OCI-LY1 (cell line): ENCODE data around the gene MAP3K19.

ENCODE experiments used
- H2AFZ ChIP-seq: fragments of 200-600 bp; sonication (generic), shearing (Covaris generic); 2 replicates; pipeline ENCODE4 v1.6.0; 2014; ENCODE audit warnings: antibody characterized with exemption, mild to moderate bottlenecking, low read length
- H3F3A ChIP-seq: fragments of 200-600 bp; sonication (generic), shearing (Covaris generic); 2 replicates; pipeline ENCODE4 v1.6.0; 2014; ENCODE audit warnings: mild to moderate bottlenecking, antibody characterized with exemption, low read length, moderate library complexity; ENCODE audit not compliant: insufficient read depth
- H3K27ac ChIP-seq: fragments of 200-600 bp; sonication (generic); 2 replicates; pipeline ENCODE4 v1.5.1; 2014; ENCODE audit warnings: low read length, mixed run types, mild to moderate bottlenecking, low read depth; ENCODE audit not compliant: poor library complexity, severe bottlenecking
- H3K27me3 ChIP-seq: fragments of 200-600 bp; sonication (generic); 2 replicates; pipeline ENCODE4 v1.6.0; 2014; ENCODE audit warnings: antibody characterized with exemption, mild to moderate bottlenecking, low read length, moderate library complexity; ENCODE audit not compliant: insufficient read depth
- H3K36me3 ChIP-seq: fragments of 200-600 bp; sonication (generic); 2 replicates; pipeline ENCODE4 v1.6.1; 2014; ENCODE audit warnings: mild to moderate bottlenecking, antibody characterized with exemption, low read length, moderate library complexity, mixed read lengths; ENCODE audit not compliant: insufficient read depth
- H3K4me1 ChIP-seq: fragments of 200-600 bp; sonication (generic); 2 replicates; pipeline ENCODE4 v1.5.1; 2014; ENCODE audit warnings: mild to moderate bottlenecking, low read length, moderate library complexity; ENCODE audit not compliant: insufficient read depth, severe bottlenecking
- H3K4me2 ChIP-seq: fragments of 200-600 bp; sonication (generic), shearing (Covaris generic); 2 replicates; pipeline ENCODE4 v1.6.1; 2014; ENCODE audit warnings: low read length
- H3K4me3 ChIP-seq: fragments of 200-600 bp; sonication (generic); 2 replicates; pipeline ENCODE4 v1.5.1; 2014; ENCODE audit warnings: low read length, low read depth, mild to moderate bottlenecking, mixed read lengths; ENCODE audit not compliant: poor library complexity, severe bottlenecking
- H3K79me2 ChIP-seq: fragments of 200-600 bp; shearing (Covaris generic); 2 replicates; pipeline ENCODE4 v1.6.1; 2016; ENCODE audit warnings: mixed run types, low read length, mixed read lengths; ENCODE audit not compliant: insufficient read depth
- H3K9ac ChIP-seq: fragments of 200-600 bp; sonication (generic), shearing (Covaris generic); 2 replicates; pipeline ENCODE4 v1.6.1; 2014; ENCODE audit warnings: mild to moderate bottlenecking, low read length, mixed read lengths
- H3K9me2 ChIP-seq: fragments of 200-600 bp; sonication (generic), shearing (Covaris generic); 2 replicates; pipeline ENCODE4 v1.6.1; 2014; ENCODE audit warnings: low read depth, mild to moderate bottlenecking, low read length, mixed read lengths
- H3K9me3 ChIP-seq: fragments of 200-600 bp; shearing (Covaris generic); 2 replicates; pipeline ENCODE4 v1.6.1; 2014; ENCODE audit warnings: low read length, mixed read lengths
- H4K20me1 ChIP-seq: fragments of 200-600 bp; sonication (generic), shearing (Covaris generic); 2 replicates; pipeline ENCODE4 v1.6.0; 2016; ENCODE audit warnings: mild to moderate bottlenecking, low read length; ENCODE audit not compliant: insufficient read depth
- EZH2 ChIP-seq: fragments of 200-600 bp; sonication (generic), shearing (Covaris generic); IDR thresholded peaks from 2 replicates; pipeline ENCODE4 v1.8.0; 2017; ENCODE audit warnings: borderline replicate concordance, mixed run types, mild to moderate bottlenecking, antibody characterized with exemption, low read length, moderate library complexity, mixed read lengths
- TF ChIP-seq, protein P1 (sequence below): fragments of 200-600 bp; sonication (generic), shearing (Covaris generic); IDR thresholded peaks from 2 replicates; pipeline ENCODE4 v1.5.1; 2017; ENCODE audit warnings: mild to moderate bottlenecking, antibody characterized with exemption, low read length, moderate library complexity, mixed read lengths

Gene MAP3K19

DNA sequence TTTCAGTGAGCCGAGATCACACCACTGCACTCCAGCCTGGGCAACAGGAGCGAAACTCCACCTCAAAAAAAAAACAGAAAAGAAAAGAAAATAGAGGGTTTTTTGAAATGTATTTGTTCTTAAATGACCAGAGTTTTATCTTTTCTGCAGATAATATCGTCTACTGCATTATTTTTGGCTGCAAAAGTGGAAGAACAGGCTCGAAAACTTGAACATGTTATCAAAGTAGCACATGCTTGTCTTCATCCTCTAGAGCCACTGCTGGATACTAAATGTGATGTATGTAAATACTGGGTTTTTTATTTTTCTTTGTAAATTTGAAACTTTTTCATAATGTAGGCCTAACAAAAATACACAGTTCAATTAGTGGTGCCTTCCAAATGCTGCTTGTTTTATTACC lies 110.6 kb downstream of the MAP3K19 start:
- Histone ChIP-seq H3K27me3 (no peaks in the 10 kb centered on the region), H3K4me2 (no peak overlapping the region), H3K4me3 (no peak overlapping the region), H3F3A (0 out of 2 replicates have a peak, but pooled peaks cover 2% of the 10 kb centered on the region), H3K4me1 (peaks cover 12% of the 10 kb centered on the region), H3K9me3 (no peaks in the 10 kb centered on the region), H3K9ac (no peak overlapping the region), H3K79me2 (peaks cover 54% of the 10 kb centered on the region), H3K27ac (no peak overlapping the region), H2AFZ (no peak overlapping the region), H3K36me3 (peaks cover 80% of the 10 kb centered on the region), H3K9me2 (no peaks in the 10 kb centered on the region), H4K20me1 (peaks cover 5% of the 10 kb centered on the region; the same call in 1 of the 2 replicates)
- TF ChIP-seq EZH2 = no peak
- TF ChIP-seq, protein P1, sequence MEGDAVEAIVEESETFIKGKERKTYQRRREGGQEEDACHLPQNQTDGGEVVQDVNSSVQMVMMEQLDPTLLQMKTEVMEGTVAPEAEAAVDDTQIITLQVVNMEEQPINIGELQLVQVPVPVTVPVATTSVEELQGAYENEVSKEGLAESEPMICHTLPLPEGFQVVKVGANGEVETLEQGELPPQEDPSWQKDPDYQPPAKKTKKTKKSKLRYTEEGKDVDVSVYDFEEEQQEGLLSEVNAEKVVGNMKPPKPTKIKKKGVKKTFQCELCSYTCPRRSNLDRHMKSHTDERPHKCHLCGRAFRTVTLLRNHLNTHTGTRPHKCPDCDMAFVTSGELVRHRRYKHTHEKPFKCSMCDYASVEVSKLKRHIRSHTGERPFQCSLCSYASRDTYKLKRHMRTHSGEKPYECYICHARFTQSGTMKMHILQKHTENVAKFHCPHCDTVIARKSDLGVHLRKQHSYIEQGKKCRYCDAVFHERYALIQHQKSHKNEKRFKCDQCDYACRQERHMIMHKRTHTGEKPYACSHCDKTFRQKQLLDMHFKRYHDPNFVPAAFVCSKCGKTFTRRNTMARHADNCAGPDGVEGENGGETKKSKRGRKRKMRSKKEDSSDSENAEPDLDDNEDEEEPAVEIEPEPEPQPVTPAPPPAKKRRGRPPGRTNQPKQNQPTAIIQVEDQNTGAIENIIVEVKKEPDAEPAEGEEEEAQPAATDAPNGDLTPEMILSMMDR = no peak

DNA sequence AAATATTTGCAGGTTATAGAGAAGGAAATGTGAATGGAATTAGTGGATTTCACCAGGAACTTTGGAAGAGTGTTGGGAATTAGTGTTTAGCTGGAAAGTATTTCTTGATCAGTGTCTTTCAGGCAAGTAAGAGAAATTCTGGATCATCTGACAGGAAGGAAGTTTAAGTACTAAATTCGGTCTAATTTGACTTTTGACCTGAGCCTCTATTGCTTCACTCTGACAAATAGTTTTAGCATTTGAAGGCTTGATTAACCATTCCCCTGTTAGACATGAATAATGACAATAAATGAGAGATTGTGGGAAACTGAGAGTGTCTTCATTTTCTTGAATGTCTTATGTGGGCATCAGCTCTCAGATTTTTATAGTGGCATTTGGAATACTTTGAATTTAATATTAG lies 112.6 kb downstream of the MAP3K19 start:
- no peak overlapping the region for H3K4me2 ChIP-seq

DNA sequence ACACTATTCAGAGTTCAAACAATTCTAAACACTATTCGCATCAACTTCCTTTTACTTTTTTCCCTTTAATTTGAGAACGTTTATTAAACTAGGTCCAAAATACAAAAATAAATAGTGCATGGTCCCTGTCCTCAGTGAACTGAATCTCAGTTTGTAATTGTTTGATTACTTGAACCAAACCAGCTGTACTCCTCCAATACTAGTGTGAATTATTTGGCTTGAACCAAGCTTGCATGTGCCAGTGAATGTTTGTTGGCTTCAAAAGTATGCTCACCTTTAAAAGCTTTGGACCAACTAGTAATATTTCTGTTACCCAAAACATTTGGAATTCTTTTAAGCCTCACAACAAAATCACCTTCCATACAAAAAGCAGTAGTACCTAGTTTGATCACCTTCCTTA lies 113.1 kb downstream of the MAP3K19 start:
- peaks cover 74% of the 10 kb centered on the region for H3K36me3 ChIP-seq
- no peaks in the 10 kb centered on the region for H3K27me3 ChIP-seq
- no peak overlapping the region for H3K4me3 ChIP-seq
- H3K9me2 ChIP-seq = no peaks in the 10 kb centered on the region
- peaks cover 79% of the 10 kb centered on the region for H3K79me2 ChIP-seq
- no peak overlapping the region for H3K27ac ChIP-seq
- H4K20me1 ChIP-seq = peaks cover 5% of the 10 kb centered on the region; the same call in 1 of the 2 replicates
- H3F3A ChIP-seq = no peaks in the 10 kb centered on the region
- no peak overlapping the region for H2AFZ ChIP-seq
- no peak for TF ChIP-seq EZH2
- TF ChIP-seq, protein P1 = no peak
- peaks cover 12% of the 10 kb centered on the region for H3K4me1 ChIP-seq
- H3K9me3 ChIP-seq = no peaks in the 10 kb centered on the region
- no peak overlapping the region for H3K9ac ChIP-seq
- no peak overlapping the region for H3K4me2 ChIP-seq

More for the DNA sequence above, 112.6 kb downstream of the MAP3K19 start:
- Histone ChIP-seq H3K27me3 (no peaks in the 10 kb centered on the region), H4K20me1 (peaks cover 5% of the 10 kb centered on the region; the same call in 1 of the 2 replicates), H3K27ac (no peak overlapping the region), H3K9me2 (no peaks in the 10 kb centered on the region), H3F3A (no peaks in the 10 kb centered on the region), H3K4me3 (no peak overlapping the region), H3K36me3 (peaks cover 75% of the 10 kb centered on the region), H3K79me2 (peaks cover 74% of the 10 kb centered on the region), H2AFZ (no peak overlapping the region), H3K9me3 (no peaks in the 10 kb centered on the region), H3K9ac (no peak overlapping the region), H3K4me1 (peaks cover 12% of the 10 kb centered on the region)
- no peak for TF ChIP-seq EZH2
- TF ChIP-seq, protein P1 = no peak
